HepG2 (cell line): ENCODE results near the gene DAB2.

Experiments
- CTCF ChIP-seq: sonication (generic); formaldehyde crosslinking; IDR thresholded peaks from 2 replicates; pipeline ENCODE4 v1.5.0; 2020; ENCODE audit warnings: mild to moderate bottlenecking, missing genetic modification reagents, moderate library complexity
- JUN ChIP-seq: sonication (generic); formaldehyde crosslinking; IDR thresholded peaks from 2 replicates; pipeline ENCODE4 v1.4.0; 2020; ENCODE audit warnings: mild to moderate bottlenecking, missing genetic modification reagents
- KDM5A ChIP-seq: fragments of 200-600 bp; sonication (generic); IDR thresholded peaks from 2 replicates; pipeline ENCODE4 v1.7.0; 2018; ENCODE audit warnings: antibody characterized with exemption, mild to moderate bottlenecking, low read length, borderline replicate concordance
- NFE2 ChIP-seq: sonication (generic); formaldehyde crosslinking; IDR thresholded peaks from 2 replicates; pipeline ENCODE4 v1.4.0; 2020; ENCODE audit warnings: missing genetic modification reagents
- SIN3A ChIP-seq: IDR thresholded peaks from 2 replicates; pipeline ENCODE4 v1.6.1; 2011; ENCODE audit warnings: low read depth, mild to moderate bottlenecking, control low read depth, low read length, borderline replicate concordance
- ZMYM4 ChIP-seq: sonication (generic); formaldehyde crosslinking; IDR thresholded peaks from 2 replicates; pipeline ENCODE4 v1.8.1; 2023; ENCODE audit warnings: mild to moderate bottlenecking, missing genetic modification reagents
- TF ChIP-seq, protein P1 (sequence below): sonication (generic); formaldehyde crosslinking; IDR thresholded peaks from 2 replicates; pipeline ENCODE4 v1.4.0; 2020; ENCODE audit warnings: missing genetic modification reagents

DNA sequence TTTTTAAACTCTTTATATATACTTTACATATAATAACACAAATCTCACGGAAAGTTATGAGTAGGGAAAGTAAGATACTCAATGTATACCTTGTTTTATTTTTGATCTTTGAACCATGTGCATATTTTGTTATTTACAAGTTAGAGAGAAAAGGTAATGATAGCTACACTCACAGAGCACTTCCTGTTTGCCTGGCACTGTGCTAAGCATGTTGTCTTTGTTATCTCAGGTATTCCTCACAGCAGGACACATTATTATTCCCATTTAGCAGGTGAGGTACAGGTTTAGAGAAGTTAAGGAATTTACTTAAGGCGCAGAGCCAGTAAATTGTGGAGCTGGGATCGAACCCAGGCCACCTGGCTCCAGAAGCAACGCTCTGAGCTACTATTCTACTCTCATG is 63.5 kb downstream of the DAB2 start:
- TF ChIP-seq CTCF (CRISPR knock-in tag) (no peak), SIN3A (no peak), JUN (CRISPR knock-in tag) (no peak), NFE2 (CRISPR knock-in tag) (no peak), ZMYM4 (CRISPR knock-in tag) (no peak), KDM5A (no peak)
- TF ChIP-seq, protein P1, sequence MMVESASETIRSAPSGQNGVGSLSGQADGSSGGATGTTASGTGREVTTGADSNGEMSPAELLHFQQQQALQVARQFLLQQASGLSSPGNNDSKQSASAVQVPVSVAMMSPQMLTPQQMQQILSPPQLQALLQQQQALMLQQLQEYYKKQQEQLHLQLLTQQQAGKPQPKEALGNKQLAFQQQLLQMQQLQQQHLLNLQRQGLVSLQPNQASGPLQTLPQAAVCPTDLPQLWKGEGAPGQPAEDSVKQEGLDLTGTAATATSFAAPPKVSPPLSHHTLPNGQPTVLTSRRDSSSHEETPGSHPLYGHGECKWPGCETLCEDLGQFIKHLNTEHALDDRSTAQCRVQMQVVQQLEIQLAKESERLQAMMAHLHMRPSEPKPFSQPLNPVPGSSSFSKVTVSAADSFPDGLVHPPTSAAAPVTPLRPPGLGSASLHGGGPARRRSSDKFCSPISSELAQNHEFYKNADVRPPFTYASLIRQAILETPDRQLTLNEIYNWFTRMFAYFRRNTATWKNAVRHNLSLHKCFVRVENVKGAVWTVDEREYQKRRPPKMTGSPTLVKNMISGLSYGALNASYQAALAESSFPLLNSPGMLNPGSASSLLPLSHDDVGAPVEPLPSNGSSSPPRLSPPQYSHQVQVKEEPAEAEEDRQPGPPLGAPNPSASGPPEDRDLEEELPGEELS (CRISPR knock-in tag), result no peak
